Lung (tissue), 12 donors: ENCODE data around the gene KLK12. TPM values are rescaled to one million over a fixed set of nuclear protein-coding genes. Genes with fewer than 3 reads are reported as not detected.
A peak's percentile ranks its signal among the peaks of the same experiment; 100 is the strongest.

Source experiments
- ATAC-seq: fragments of 200-7000 bp; cut with Tn5 transposase; one replicate; pipeline ENCODE4 v1.9.1; 2020; ENCODE audit warnings: moderate number of reproducible peaks; ENCODE audit not compliant: insufficient read depth, low FRiP score
- DNase-seq, 3 donors: peaks; one replicate each; pipeline ENCODE4 v3.0.0-alpha.2; 2013 to 2017
- H3K27ac ChIP-seq, 2 donors: one replicate each; pipeline ENCODE4 v1.5.1; 2013; ENCODE audit warnings: mild to moderate bottlenecking in 2 of 2, moderate library complexity in 2 of 2, control low read depth in 1 of 2, inconsistent platforms in 1 of 2, low read depth in 1 of 2, low read length in 1 of 2
- H3K27me3 ChIP-seq, 3 donors: one replicate each; pipeline ENCODE4 v1.5.1; 2013; ENCODE audit warnings: low read length in 2 of 3; ENCODE audit not compliant: control insufficient read depth in 3 of 3, insufficient read depth in 3 of 3
- H3K36me3 ChIP-seq, 4 donors: one replicate each; pipeline ENCODE4 v1.5.1; 2013; ENCODE audit warnings: low read length in 4 of 4, mild to moderate bottlenecking in 1 of 4, moderate library complexity in 1 of 4; ENCODE audit not compliant: control insufficient read depth in 4 of 4, insufficient read depth in 4 of 4
- H3K4me1 ChIP-seq, 5 donors: one replicate each; pipeline ENCODE4 v1.5.1; 2013; ENCODE audit warnings: low read length in 5 of 5, mild to moderate bottlenecking in 2 of 5, moderate library complexity in 1 of 5; ENCODE audit not compliant: control insufficient read depth in 5 of 5, insufficient read depth in 5 of 5
- H3K4me3 ChIP-seq: one replicate; pipeline ENCODE4 v1.5.1; 2013; ENCODE audit warnings: mild to moderate bottlenecking, control low read depth, moderate library complexity
- H3K9ac ChIP-seq, 2 donors: one replicate each; pipeline ENCODE4 v1.5.1; 2013; ENCODE audit warnings: low read length in 2 of 2, control low read depth in 1 of 2; ENCODE audit not compliant: insufficient read depth in 1 of 2
- H3K9me3 ChIP-seq, 4 donors: one replicate each; pipeline ENCODE4 v1.5.1; 2013; ENCODE audit warnings: low read length in 3 of 4, mild to moderate bottlenecking in 1 of 4, moderate library complexity in 1 of 4; ENCODE audit not compliant: control insufficient read depth in 4 of 4, insufficient read depth in 3 of 4
- CTCF ChIP-seq: IDR thresholded peaks from 2 replicates; pipeline ENCODE4 v1.5.1; 2012; ENCODE audit warnings: mild to moderate bottlenecking; ENCODE audit errors: control extremely low read depth, extremely low read depth
- WGBS, 2 donors: extraction: QIAGEN DNeasy Blood & Tissue Kit; methylation state at CpG; one replicate each; pipeline ENCODE4 v1.1.7; 2013; 5-methylcytosine and 5-hydroxymethylcytosine counted together
- polyA plus RNA-seq, 2 donors: library from polyadenylated mRNA; stranded (reverse); fragments of 200-250 nt; gene quantifications; one replicate each; pipeline ENCODE4 v1.2.1, GENCODE V29; 2013
- total RNA-seq, 2 donors: library from RNA; depleted of rRNA in 1 of 2; stranded (reverse); fragments of >200 nt in 1 of 2; gene quantifications; one replicate each; pipeline ENCODE4 v1.2.1, GENCODE V29; 2014 to 2021
- donor health status: control.
- donor health status: control.
- donor health status: Bipolar disorder and iron deficiency.
- donor health status: healthy.
- donor health status: DM: yes; HTN: yes; CAD: no.

KLK12 gene
- total and polyA plus RNA-seq, 4 donors = 1.9 to 14.4 (median 8.4) TPM

DNA sequence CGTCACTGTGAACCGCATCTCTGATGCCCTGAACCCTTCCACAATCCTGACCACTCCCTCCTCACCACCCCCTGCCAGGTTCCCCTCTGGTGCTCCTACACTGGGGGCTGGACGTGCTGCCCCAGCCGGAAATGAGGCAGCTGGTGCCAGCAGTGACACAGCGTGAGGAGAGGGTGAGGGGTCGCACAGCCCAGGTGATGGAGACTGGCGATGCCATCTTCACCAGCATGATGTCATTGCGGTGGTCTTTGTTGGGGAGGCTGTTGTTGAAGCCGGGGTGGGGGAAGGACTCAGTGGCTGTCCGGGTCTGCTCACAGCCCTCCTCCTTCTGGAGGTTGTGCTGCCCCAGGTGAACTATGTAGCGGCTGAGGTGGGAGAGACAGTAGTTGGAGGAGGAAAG is 10.9 kb downstream of the KLK12 start:
- Histone ChIP-seq H3K4me1 (peaks cover 0 to 2% (median 0%) of the 10 kb centered on the region in 5 donors), H3K27me3 (peaks cover 3 to 22% (median 9%) of the 10 kb centered on the region in 3 donors), H3K4me3 (no peak overlapping the region), H3K27ac (no peak overlapping the region), H3K9me3 (peaks cover 0 to 3% (median 0%) of the 10 kb centered on the region in 4 donors), H3K9ac (no peak overlapping the region), H3K36me3 (no peaks in the 10 kb centered on the region)
- 71 to 77% methylated on average over 11 of the region's 11 CpGs for WGBS, 2 donors
- DNase-seq (no peak), ATAC-seq (no peak)
- TF ChIP-seq CTCF = no peak

GRCh38 chr19:51022526-51022925 is 12.3 kb downstream of the KLK12 start:
- ATAC-seq = no peak
- Histone ChIP-seq H3K27ac (no peak overlapping the region), H3K9ac (no peak overlapping the region), H3K9me3 (peaks cover 0 to 3% (median 0%) of the 10 kb centered on the region in 4 donors), H3K27me3 (peaks cover 3 to 34% (median 17%) of the 10 kb centered on the region in 3 donors), H3K36me3 (no peaks in the 10 kb centered on the region), H3K4me1 (peaks cover 0 to 2% (median 0%) of the 10 kb centered on the region in 5 donors), H3K4me3 (no peak overlapping the region)
- no peak for TF ChIP-seq CTCF
- no peak for DNase-seq
- 62 to 64% methylated on average over 14 of the region's 14 CpGs for WGBS, 2 donors

GRCh38 chr19:51020988-51021651 is 13.7 kb downstream of the KLK12 start:
- H3K36me3 ChIP-seq = no peaks in the 10 kb centered on the region
- peak; percentile 25 for TF ChIP-seq CTCF
- no peak overlapping the region for H3K27ac ChIP-seq
- peak; percentile 43 to 71 (median 68) for DNase-seq
- peaks cover 0 to 10% (median 0%) of the 10 kb centered on the region in 5 donors for H3K4me1 ChIP-seq
- 34% methylated on average over 7 of the region's 7 CpGs for WGBS, 2 donors
- no peak overlapping the region for H3K4me3 ChIP-seq
- no peak for ATAC-seq
- peaks cover 2 to 40% (median 25%) of the 10 kb centered on the region in 3 donors for H3K27me3 ChIP-seq
- no peak overlapping the region for H3K9ac ChIP-seq
- H3K9me3 ChIP-seq = peaks cover 0 to 6% (median 0%) of the 10 kb centered on the region in 4 donors
